Activated gamma-delta T cell treated with Interleukin-2 at 50 U/mL for 16 hours (primary cell): ENCODE measurements around the gene GPR25.
"Not testable (repeated sequence)": the region's sequence is repeated elsewhere in the genome, so short reads cannot be mapped to it uniquely, and the experiment has no call there.

Source experiments
- DNase-seq: peaks from one replicate; pipeline ENCODE4 v3.0.0-alpha.2; 2020

Gene GPR25

GRCh38 chr1:200895801-200896530 lies 23.2 kb downstream of the GPR25 start:
- DNase-seq: no peak

DNA sequence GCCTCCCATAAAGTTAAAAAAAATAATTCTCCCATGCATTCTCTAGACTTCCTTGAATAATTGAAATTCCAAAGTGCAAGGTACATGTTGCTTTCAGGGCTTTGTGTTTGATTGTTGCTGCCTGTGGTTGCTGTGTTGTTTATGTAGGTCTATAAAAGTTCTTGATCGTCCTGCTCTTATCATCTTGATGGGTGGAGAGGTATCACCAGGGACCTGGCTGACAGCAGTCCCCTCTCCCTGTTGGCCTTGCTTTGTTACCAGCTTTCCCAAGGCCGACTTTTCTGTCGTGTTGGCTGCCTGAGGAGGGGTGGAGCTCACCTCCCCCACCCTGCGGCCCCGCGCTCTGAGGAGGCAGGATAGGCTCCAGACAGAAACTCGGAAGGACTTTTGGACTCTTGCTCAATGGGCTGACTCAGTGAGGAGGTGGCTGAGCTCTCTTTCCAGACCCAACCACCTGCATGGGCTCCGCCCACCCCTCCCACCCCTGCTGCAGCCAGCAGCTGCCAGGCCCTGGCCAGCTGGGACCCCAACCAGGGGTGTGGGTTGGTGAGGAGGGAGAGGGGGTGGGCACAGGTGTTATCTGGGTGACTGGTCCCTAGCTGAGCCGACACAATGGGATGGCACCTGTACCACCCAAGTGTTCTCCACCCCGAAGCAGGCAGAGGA lies 23.9 kb downstream of the GPR25 start:
- no peak for DNase-seq

DNA sequence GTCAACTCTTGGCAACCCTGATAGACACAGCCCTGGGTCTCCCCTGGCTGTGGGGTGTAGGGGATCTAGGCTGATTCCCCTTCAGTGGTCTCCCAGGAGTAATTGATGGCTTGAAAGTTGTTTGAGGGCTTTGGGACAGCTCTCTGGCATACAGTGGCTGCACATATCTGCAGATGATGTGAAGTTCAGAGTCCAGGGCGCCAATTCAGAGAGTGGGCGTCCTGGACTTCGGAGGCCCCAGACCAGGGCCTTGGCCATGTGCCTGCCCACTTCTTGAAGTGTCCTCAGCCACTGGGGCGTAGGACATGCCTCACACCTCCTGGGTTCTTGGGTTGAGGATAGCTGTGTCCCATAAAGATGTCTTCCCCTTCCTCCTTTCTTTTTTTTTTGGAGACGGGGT lies 24.5 kb downstream of the GPR25 start:
- no peak for DNase-seq

GRCh38 chr1:200899015-200899386 lies 26.2 kb downstream of the GPR25 start:
- DNase-seq: no peak

DNA sequence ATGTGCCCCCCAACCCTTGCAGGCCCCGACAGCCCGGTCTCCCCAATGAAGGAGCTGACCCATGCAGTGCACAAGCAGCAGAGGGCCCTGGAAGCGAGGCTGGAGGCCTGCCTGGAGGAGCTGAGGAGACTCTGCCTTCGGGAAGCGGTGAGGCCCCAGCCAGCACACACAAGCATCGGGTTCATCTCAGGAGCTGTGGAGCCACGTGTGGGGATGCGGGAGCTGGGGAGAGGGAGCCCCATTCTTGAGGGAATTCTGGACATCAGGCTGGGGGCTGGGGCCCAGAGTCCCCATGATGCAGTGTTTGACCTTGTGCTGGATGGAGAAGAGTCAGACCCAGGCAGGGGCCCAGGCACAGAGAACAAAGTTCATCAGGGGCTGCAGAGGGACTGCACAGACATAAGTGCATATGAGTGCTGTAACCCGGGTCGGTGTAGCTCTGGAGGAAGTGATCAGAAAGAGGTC lies 26.7 kb downstream of the GPR25 start:
- DNase-seq: no peak

DNA sequence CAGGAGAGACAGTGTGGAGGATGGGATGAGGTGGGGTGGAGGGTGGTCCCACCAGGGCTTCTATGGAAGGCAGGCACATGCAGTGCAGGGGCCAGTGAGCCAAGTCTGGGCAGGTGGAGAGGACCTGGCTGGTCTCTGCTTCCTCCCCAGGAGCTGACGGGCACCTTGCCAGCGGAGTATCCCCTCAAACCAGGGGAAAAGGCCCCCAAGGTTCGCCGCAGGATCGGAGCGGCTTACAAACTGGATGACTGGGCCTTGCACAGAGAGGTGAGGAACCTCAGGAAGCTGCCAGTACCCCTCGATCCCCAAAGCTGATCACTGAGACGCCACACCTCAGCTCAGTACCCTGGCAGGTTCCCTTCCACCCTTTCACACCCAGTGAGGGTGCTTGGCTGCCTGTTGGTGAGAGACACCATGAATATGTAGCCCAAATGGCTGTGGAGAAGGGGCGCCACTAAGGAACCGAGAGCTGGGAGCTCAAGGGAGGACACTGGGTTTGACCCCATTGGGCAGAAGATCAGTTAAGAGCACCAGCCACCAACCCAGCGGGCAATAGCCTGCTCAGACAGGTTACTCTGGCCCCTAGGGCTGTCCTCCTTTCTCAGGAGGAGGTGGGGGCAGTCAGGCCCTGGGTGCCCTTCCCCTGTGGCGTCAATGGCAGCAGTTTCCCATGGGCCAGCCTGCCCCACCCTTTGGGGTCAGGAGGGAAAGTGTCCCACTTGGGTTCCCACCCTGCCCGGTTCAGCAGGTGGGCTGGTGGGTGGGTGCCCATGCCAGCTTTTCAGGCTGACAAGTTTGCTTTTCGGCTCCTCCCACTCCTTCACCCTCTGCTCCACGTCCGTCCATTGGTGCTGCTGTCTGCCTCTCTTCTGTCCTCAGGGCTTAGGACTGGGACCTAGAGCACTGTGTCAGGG lies 27.4 kb downstream of the GPR25 start:
- no peak for DNase-seq

DNA sequence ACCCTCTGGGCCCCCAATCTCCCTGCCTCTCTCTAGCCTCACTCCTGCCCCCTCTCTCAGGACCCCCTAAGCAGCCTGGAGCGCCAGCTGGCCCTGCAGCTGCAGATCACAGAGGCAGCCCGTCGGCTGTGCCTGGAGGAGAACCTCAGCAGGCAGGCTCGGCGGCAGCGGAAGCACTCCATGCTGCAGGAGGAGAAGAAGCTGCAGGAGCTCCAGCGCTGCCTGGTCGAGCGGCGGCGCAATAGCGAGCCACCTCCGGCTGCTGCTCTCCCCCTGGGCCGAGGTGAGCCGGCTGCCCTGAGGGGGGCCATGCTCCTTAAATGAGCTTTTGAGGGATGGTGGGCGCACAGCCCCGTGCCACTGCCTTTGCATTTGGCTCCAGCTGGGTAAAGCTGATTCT lies 28.1 kb downstream of the GPR25 start:
- DNase-seq: no peak

DNA sequence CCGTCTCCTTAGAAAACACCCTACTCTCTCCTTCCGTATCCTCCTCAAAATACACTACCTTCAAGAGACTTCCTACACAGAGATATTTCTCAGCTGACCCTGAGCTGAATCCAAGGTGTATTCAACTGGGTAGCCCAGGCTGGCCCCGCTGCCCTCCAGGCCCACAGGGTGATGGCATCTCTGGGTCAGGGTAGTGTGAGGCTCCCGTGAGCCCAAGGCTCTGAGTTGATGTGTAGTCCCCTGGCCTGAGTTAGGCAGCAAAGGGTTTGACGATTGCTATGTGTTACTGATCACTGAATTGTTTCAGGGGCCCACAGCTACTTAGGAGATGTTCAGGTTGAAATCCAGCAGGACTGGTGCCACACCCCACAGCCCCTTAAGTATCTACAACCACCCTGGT lies 28.6 kb downstream of the GPR25 start:
- no peak for DNase-seq

GRCh38 chr1:200901796-200902444 lies 29.1 kb downstream of the GPR25 start:
- DNase-seq: no peak

DNA sequence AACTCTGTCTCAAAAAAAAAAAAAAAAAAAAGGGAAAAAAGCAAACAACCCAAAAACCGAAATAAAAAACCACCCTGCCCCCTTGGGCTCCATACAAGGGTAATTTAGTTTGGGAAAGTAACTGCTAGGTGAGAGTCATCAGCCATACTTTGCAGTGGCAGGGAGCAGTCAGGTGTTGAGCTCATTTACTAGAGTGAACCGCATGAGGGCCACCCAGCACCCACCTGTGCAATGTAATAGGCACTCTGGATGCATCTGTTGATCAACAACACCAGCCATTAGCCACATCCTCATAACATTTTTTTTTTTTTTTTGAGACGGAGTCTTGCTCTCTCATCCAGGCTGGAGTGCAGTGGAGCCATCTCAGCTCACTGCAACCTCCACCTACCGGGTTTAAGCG lies 31.0 kb downstream of the GPR25 start:
- DNase-seq: no peak

GRCh38 chr1:200904772-200905171 lies 32.0 kb downstream of the GPR25 start:
- no peak for DNase-seq

- DNase-seq: peak; percentile 46
Measured at GRCh38 chr1:200905411-200906052, 32.8 kb downstream of the GPR25 start.

- DNase-seq: no peak
Measured at GRCh38 chr1:200906491-200906890, 33.7 kb downstream of the GPR25 start.

DNA sequence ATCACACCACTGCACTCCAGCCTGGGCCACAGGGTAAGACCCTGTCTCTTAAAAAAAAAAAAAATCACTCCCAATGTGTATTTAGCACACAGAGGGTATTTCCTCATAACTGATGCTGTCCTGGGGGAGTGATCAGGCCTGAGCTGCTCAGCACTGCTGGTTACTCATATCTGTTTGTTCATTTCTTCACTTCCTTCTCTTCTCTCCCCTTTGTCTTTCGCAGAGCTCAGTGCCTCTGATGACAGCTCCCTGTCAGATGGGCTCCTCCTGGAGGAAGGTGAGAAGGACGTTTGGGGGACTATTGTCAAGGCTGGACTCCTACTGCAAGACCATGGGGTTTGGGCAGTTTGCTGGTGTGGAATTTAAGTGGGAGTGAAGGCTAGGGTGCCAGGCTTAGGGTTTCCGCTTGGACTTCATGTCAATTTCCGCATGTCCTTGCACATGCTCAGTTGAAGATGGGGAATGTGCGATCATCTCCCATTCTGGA lies 34.9 kb downstream of the GPR25 start:
- no peak for DNase-seq

DNA sequence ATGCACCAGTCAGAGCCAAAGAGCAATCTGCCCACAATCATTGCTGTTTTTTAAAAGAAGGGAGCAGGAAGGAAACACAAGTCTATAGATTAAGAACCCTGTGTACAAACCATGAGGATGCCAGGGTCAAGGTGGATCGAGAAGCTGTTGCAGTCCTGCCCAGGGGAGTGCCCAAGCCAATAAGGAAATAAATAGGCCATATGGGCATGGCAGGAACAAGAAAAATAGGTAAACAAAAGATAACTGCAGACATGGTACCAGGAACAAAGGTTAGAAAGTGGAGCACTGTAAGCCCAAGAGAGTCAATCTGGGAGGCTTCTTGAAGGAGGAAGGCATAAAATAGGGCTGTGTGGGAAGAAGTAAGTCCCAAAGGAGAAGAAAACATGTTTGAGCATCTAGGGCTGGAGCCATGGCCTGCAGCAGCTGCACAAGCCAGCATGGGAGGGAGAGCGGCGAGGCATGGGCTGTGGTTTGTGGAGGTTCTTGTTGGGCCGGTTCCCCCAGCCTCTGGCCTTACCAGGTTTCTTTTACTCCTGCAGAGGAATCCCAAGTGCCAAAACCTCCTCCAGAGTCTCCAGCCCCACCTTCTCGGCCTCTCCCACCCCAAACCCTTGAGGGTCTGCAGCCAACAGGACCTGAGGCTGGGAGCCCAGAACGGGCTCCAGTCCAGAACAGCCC lies 35.5 kb downstream of the GPR25 start:
- DNase-seq: no peak

DNA sequence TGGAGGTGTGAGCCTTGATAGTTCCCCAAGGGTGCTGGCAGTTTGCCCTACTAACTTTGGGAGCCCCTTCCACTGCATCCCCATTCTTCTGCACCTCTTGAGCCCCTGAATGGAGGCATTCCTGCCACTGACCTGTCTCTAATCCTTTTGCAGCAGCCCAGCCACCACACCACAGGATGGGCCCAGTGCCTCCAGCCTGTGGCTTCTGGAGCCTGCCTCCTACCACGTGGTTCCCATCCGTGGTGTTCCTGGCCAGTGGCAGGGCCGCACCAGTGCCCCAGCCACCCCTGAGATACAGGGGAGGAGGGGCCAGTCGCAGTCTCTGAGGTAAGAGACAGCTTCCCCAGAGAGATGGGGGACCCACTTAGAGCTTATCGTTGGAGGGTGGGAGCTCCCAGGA lies 36.3 kb downstream of the GPR25 start:
- no peak for DNase-seq

GRCh38 chr1:200909757-200910239 lies 37.0 kb downstream of the GPR25 start:
- DNase-seq: no peak

- no peak for DNase-seq
Measured at GRCh38 chr1:200911361-200911760, 38.6 kb downstream of the GPR25 start.

GRCh38 chr1:200911936-200912335 lies 39.2 kb downstream of the GPR25 start:
- DNase-seq: not testable (repeated sequence)

DNA sequence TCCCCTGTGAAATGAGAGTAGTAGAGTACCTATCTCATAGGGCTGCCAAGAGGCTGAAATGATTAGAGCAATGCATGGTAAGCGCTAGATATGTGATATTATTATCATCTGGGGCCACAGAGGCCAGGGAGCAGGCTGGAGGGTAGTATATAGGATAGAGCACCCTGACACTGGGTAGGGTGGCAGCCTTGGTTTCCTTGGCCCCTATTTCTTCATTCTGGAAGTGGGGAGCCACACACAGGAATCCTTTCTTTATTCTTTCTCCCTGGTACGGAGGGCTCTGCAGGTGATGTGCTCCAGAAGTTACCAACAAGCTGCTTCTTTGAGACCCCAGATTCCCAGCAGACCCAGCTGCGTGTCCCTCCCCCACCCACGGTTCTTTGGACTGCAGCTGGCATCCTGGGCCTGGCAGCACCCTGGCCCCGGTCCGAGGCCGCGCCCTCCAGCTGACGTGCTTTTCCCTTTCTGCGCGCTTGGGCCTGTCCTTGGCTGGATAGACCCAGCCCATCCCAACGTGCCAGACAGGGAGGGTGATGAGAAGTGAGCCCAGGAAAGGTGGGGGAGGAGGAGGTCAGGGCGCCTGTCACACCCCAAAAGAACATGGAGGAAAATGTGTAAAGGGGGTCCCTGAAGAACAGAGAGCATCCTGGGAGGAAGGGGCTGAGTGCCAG lies 40.1 kb downstream of the GPR25 start:
- DNase-seq: no peak

GRCh38 chr1:200916152-200916551 lies 43.4 kb downstream of the GPR25 start:
- no peak for DNase-seq
